Measurements from ENCODE around the gene S100A3.

DNA sequence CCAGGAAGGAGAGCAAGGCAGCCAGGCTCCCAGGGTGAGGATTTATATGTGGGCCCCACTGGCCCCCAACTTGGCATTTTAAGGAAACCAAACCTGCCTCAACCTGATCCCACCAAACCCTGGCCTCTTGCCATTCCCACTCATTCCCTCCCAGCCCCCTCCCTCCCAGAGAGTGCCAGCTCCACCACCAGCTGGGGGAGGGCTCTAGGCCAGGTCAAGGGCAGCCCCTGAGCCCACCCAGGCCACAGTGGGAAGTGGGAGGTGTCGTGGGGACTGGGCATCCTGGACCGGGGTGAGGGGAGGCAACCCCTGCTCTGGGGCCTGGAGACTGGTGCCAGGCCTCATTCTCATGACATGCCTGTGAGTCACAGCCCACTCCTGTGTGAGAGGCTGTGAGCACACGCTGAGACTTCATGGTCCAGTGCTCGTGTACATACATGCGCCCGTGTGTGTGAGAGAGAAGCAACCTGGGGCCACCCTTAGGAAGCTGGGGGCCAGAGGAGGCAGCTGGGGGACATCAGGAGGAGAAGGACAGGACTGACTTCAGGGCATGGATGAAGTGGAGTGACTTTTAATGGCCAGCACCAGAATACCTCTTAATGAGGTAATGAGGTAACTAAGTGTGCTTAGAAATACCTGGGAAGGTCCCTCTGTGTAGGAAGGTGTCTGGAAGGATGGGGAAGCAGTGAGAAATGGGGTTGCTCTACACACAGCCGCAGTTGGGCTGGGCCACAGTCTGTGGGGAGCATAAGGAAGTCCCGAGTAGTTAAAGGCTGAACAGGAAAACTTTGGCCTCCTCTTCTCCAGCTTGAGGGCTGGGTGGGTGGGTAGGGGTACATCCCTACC is 16.7 kb upstream of the S100A3 start, which contains the start of gene S100A2:
- TF ChIP-seq, protein P1, sequence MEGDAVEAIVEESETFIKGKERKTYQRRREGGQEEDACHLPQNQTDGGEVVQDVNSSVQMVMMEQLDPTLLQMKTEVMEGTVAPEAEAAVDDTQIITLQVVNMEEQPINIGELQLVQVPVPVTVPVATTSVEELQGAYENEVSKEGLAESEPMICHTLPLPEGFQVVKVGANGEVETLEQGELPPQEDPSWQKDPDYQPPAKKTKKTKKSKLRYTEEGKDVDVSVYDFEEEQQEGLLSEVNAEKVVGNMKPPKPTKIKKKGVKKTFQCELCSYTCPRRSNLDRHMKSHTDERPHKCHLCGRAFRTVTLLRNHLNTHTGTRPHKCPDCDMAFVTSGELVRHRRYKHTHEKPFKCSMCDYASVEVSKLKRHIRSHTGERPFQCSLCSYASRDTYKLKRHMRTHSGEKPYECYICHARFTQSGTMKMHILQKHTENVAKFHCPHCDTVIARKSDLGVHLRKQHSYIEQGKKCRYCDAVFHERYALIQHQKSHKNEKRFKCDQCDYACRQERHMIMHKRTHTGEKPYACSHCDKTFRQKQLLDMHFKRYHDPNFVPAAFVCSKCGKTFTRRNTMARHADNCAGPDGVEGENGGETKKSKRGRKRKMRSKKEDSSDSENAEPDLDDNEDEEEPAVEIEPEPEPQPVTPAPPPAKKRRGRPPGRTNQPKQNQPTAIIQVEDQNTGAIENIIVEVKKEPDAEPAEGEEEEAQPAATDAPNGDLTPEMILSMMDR (IDR thresholded peaks at IDR 0.05), result no peak
- TF ChIP-seq POLR2A (IDR thresholded peaks at IDR 0.05), result peak in 1 of 2 donors; percentile 33
